Caco-2 (cell line): ENCODE measurements around the gene PARP9. TPM values are rescaled to one million over a fixed set of nuclear protein-coding genes. Genes with fewer than 3 reads are reported as not detected.
"Not testable (repeated sequence)": the region's sequence is repeated elsewhere in the genome, so short reads cannot be mapped to it uniquely, and the experiment has no call there.

Experiments used
- BruUV-seq: library from RNA; stranded (reverse); fragments of 400-500 nt; replicated peaks from 2 replicates; lab custom pipeline; 2021; lab: Mats Ljungman, UMichigan
- CTCF ChIA-PET: fragments of 300-600 bp; sonication (Branson Sonifier 250); formaldehyde crosslinking; loops from one replicate; lab custom pipeline; 2022; ENCODE audit warnings: antibody characterized with exemption; lab: Charles Lee
- POLR2A ChIA-PET: fragments of 300-600 bp; sonication (Branson Sonifier 250); formaldehyde crosslinking; loops from one replicate; lab custom pipeline; 2022; ENCODE audit warnings: antibody characterized with exemption; lab: Charles Lee
- DNase-seq, 2 experiments: peaks; one replicate each; pipeline versions ENCODE4 v3.0.0 to v3.0.0-alpha.2; 2020 to 2022
- H3K27me3 ChIP-seq: replicated peaks from 2 replicates; pipeline ENCODE4 v1.6.0; 2011; ENCODE audit warnings: low read length; ENCODE audit not compliant: control insufficient read depth, insufficient read depth
- H3K36me3 ChIP-seq: 2 replicates; pipeline ENCODE4 v1.5.1; 2011; ENCODE audit warnings: low read length; ENCODE audit not compliant: control insufficient read depth, insufficient read depth
- H3K4me1 ChIP-seq: fragments of 250-450 bp; sonication (Bioruptor Pico); 2 replicates; pipeline ENCODE4 v1.5.1; 2020; ENCODE audit warnings: mild to moderate bottlenecking
- H3K4me3 ChIP-seq: 2 replicates; pipeline ENCODE4 v1.5.1; 2011; ENCODE audit warnings: low read depth, mild to moderate bottlenecking, control low read depth, low read length
- H3K9me3 ChIP-seq: fragments of 250-450 bp; sonication (Bioruptor Pico); 2 replicates; pipeline ENCODE4 v1.5.1; 2020; ENCODE audit warnings: mild to moderate bottlenecking, moderate library complexity
- H3K27ac Mint-ChIP-seq: one replicate; pipeline ENCODE4 v1.8.0; 2022; ENCODE audit warnings: mixed read lengths; ENCODE audit not compliant: unreplicated experiment
- H3K27me3 Mint-ChIP-seq: one replicate; pipeline ENCODE4 v1.8.0; 2022; ENCODE audit warnings: mixed read lengths; ENCODE audit not compliant: insufficient read depth, unreplicated experiment
- H3K36me3 Mint-ChIP-seq: one replicate; pipeline ENCODE4 v1.8.0; 2022; ENCODE audit warnings: mild to moderate bottlenecking, mixed read lengths; ENCODE audit not compliant: insufficient read depth, unreplicated experiment
- H3K4me1 Mint-ChIP-seq: one replicate; pipeline ENCODE4 v1.8.0; 2022; ENCODE audit warnings: low read depth, mixed read lengths; ENCODE audit not compliant: unreplicated experiment
- H3K4me3 Mint-ChIP-seq: one replicate; pipeline ENCODE4 v1.8.0; 2022; ENCODE audit warnings: mild to moderate bottlenecking, moderate library complexity, mixed read lengths; ENCODE audit not compliant: unreplicated experiment
- H3K9me3 Mint-ChIP-seq: one replicate; pipeline ENCODE4 v1.8.0; 2022; ENCODE audit warnings: mixed read lengths; ENCODE audit not compliant: unreplicated experiment
- CTCF ChIP-seq, 2 experiments: fragments of 200-600 bp in 1 of 2; IDR thresholded peaks; 1 replicate in 1 of 2; 2 replicates in 1 of 2; pipeline versions ENCODE4 v1.5.1 to v1.8.0; 2011 to 2022; ENCODE audit warnings: antibody characterized with exemption in 1 of 2, control low read depth in 1 of 2, inconsistent platforms in 1 of 2, low read depth in 1 of 2, low read length in 1 of 2, mild to moderate bottlenecking in 1 of 2, moderate library complexity in 1 of 2; ENCODE audit not compliant: insufficient read depth in 1 of 2, severe bottlenecking in 1 of 2, unreplicated experiment in 1 of 2
- intact Hi-C: fragments of 100-400 bp; cut with micrococcal nuclease; formaldehyde crosslinking; loops from one replicate; pipeline ENCODE4 v1.10.0; 2022; ENCODE audit not compliant: unreplicated experiment
- total RNA-seq: library from RNA; stranded (reverse); gene quantifications from 2 replicates; pipeline ENCODE4 v1.2.3, GENCODE V29; 2022

The PARP9 gene
- total RNA-seq, 1 experiment from 2014 or later: 15.8 TPM

GRCh38 chr3:122576174-122576940, 12.3 kb upstream of the PARP9 start:
- no peak overlapping the region for H3K4me3 ChIP-seq
- no TSS peak for BruUV-seq
- no peaks in the 10 kb centered on the region for H3K27me3 ChIP-seq
- Mint-ChIP-seq H3K4me3 (no peak overlapping the region), H3K27ac (no peak overlapping the region), H3K4me1 (peaks cover 6% of the 10 kb centered on the region), H3K9me3 (peaks cover 5% of the 10 kb centered on the region), H3K27me3 (no peaks in the 10 kb centered on the region), H3K36me3 (peaks cover 4% of the 10 kb centered on the region)
- H3K36me3 ChIP-seq: no peaks in the 10 kb centered on the region
- intact Hi-C loops: no loop called here
- ChIA-PET CTCF (no interaction called here), POLR2A (no interaction called here)
- no peaks in the 10 kb centered on the region for H3K4me1 ChIP-seq
- no peak for TF ChIP-seq CTCF (IDR thresholded peaks at IDR 0.05; ENCODE audit: insufficient read depth in 1 of 2, low read depth in 1 of 2, low read length in 1 of 2, severe bottlenecking in 1 of 2, unreplicated experiment in 1 of 2)
- no peak for DNase-seq
- peaks cover 6% of the 10 kb centered on the region; the same call in 1 of the 2 replicates for H3K9me3 ChIP-seq

GRCh38 chr3:122572940-122573412, 8.9 kb upstream of the PARP9 start:
- no peak overlapping the region for H3K27ac Mint-ChIP-seq
- no peak overlapping the region for H3K4me3 Mint-ChIP-seq
- Histone ChIP-seq H3K27me3 (no peaks in the 10 kb centered on the region), H3K4me1 (no peaks in the 10 kb centered on the region), H3K4me3 (no peak overlapping the region), H3K9me3 (no peaks in the 10 kb centered on the region), H3K36me3 (no peaks in the 10 kb centered on the region)
- no peaks in the 10 kb centered on the region for H3K27me3 Mint-ChIP-seq
- H3K9me3 Mint-ChIP-seq: no peaks in the 10 kb centered on the region
- ChIA-PET POLR2A (no interaction called here), CTCF (no interaction called here)
- no TSS peak for BruUV-seq
- intact Hi-C loops: no loop called here
- TF ChIP-seq CTCF (IDR thresholded peaks at IDR 0.05; ENCODE audit: insufficient read depth in 1 of 2, low read depth in 1 of 2, low read length in 1 of 2, severe bottlenecking in 1 of 2, unreplicated experiment in 1 of 2): no peak
- H3K4me1 Mint-ChIP-seq: peaks cover 6% of the 10 kb centered on the region
- DNase-seq: peak in 1 of 2 experiments; percentile 10
- H3K36me3 Mint-ChIP-seq: peaks cover 4% of the 10 kb centered on the region

- CTCF ChIA-PET: no interaction called here
These were observed 4.7 kb upstream of the PARP9 start for GRCh38 chr3:122568755-122569154.

GRCh38 chr3:122568131-122568530, 4.0 kb upstream of the PARP9 start:
- CTCF ChIA-PET, H3K4me3 ChIP-seq, H3K9me3 ChIP-seq, H3K4me1 ChIP-seq, POLR2A ChIA-PET, H3K27me3 ChIP-seq, H3K36me3 ChIP-seq, H3K27ac Mint-ChIP-seq, DNase-seq, H3K27me3 Mint-ChIP-seq, H3K4me3 Mint-ChIP-seq, BruUV-seq, H3K36me3 Mint-ChIP-seq, H3K9me3 Mint-ChIP-seq: not testable (repeated sequence)
- H3K4me1 Mint-ChIP-seq: peaks cover 14% of the 10 kb centered on the region
- intact Hi-C loops: loop anchor here (10.0 kb wide), 1 partner anchor 227 kb away; the partner anchor contains the start of genes HSPBAP1 and SLC49A4

More at GRCh38 chr3:122568755-122569154, 4.7 kb upstream of the PARP9 start:
- BruUV-seq: no TSS peak
- no peaks in the 10 kb centered on the region for H3K9me3 ChIP-seq
- H3K27me3 ChIP-seq: no peaks in the 10 kb centered on the region
- H3K27ac Mint-ChIP-seq: no peak overlapping the region
- H3K4me3 ChIP-seq: no peak overlapping the region
- H3K9me3 Mint-ChIP-seq: no peaks in the 10 kb centered on the region
- intact Hi-C loops: loop anchor here (10.0 kb wide), 1 partner anchor 226 kb away; the partner anchor contains the start of genes HSPBAP1 and SLC49A4
- no peaks in the 10 kb centered on the region for H3K36me3 ChIP-seq
- peaks cover 8% of the 10 kb centered on the region for H3K4me1 Mint-ChIP-seq
- no peak overlapping the region for H3K4me3 Mint-ChIP-seq
- peaks cover 4% of the 10 kb centered on the region for H3K36me3 Mint-ChIP-seq
- H3K4me1 ChIP-seq: no peaks in the 10 kb centered on the region
- H3K27me3 Mint-ChIP-seq: no peaks in the 10 kb centered on the region
- no peak for DNase-seq
- POLR2A ChIA-PET: no interaction called here
- TF ChIP-seq CTCF (IDR thresholded peaks at IDR 0.05; ENCODE audit: insufficient read depth in 1 of 2, low read depth in 1 of 2, low read length in 1 of 2, severe bottlenecking in 1 of 2, unreplicated experiment in 1 of 2): no peak
